GM19468 (cell line): ENCODE measurements around the gene GORASP1.
A peak's percentile ranks its signal among the peaks of the same experiment; 100 is the strongest.
"Not testable (repeated sequence)": the region's sequence is repeated elsewhere in the genome, so short reads cannot be mapped to it uniquely, and the experiment has no call there.

Experiments
- ATAC-seq: cut with Tn5 transposase; IDR thresholded peaks from one replicate; pipeline ENCODE4 v1.9.1; 2021; ENCODE audit warnings: mild to moderate bottlenecking, moderate library complexity, moderate number of reproducible peaks; ENCODE audit not compliant: unreplicated experiment; ENCODE audit errors: extremely low read depth

Gene GORASP1

DNA sequence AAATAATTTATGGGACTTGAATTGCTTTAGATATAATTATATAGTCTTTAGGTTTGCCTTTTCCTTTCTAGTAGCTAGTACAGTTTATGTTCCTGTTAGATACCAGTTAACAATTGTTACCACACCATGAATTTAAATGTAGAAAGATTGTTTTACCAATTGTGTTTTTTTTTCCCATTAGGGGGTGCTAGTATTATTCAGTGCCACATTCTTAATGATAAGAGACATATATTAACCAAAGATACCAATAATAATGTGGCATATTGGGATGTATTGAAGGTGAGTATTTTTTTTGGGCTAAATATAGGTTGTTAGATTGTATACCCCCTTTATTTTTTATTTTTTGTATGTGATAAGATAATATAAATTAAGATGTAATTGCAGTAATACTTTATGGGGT, 27.9 kb downstream of the GORASP1 start:
- no peak for ATAC-seq

DNA sequence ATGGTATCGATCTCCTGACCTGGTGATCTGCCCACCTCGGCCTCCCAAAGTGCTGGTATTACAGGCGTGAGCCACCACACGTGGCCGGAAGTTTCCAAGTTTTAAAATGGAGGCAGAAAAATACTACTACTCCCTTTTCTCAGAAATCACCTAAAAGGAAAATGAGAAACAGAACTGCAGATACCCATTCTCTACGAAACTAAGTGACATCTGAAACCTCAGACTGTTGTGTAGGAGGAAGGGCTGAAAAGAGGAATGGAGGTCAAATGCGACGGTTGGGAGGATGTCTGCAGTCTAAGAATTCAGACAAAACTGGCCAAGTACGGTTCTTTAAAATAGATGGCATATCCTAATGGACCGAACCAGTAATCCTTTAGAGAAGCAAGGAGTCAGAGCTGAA, 31.5 kb downstream of the GORASP1 start:
- ATAC-seq, result peak; percentile 58

DNA sequence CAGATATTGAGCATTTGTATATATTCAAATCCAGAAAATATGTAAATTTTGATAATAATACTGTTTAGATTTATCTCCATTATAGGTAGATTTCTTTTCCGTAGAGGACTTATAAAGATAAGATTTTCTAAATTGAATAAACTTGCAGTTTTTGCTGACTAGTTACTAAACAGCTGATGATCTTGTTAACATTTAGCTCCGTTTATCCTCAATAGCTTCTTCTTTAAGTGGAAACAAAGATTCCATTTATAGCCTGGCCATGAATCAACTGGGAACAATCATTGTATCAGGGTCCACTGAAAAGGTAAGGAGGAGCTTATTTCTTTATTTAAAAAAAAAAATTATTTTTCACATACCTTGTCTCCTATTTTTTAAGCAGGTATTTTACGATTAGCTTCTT, 38.9 kb downstream of the GORASP1 start:
- no peak for ATAC-seq

GRCh38 chr3:39067286-39067685, 40.1 kb downstream of the GORASP1 start:
- ATAC-seq, result no peak

DNA sequence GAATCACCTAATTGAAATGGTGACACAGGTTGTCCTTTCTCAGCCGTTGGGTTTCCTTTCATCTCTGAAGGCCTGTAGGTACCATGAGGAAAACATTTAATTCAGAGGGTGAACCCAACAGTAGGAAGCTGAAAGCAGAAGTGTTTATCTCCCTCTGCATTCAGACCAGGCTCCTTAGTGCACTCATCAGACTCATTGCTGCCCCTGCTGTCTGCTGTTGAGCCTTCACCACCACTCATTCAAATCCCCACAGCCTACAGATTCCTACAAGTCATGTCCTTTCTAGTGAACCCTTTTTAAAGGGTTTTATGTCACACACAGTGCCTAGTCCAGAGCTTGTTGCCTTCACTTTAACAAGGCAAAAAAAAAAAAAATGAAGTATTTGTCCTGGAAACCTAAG, 42.2 kb downstream of the GORASP1 start:
- ATAC-seq, result peak; percentile 85

- ATAC-seq, result no peak
Measured at GRCh38 chr3:39064646-39065045, 42.8 kb downstream of the GORASP1 start.

- no peak for ATAC-seq
Measured at GRCh38 chr3:39063143-39063542, 44.3 kb downstream of the GORASP1 start.

DNA sequence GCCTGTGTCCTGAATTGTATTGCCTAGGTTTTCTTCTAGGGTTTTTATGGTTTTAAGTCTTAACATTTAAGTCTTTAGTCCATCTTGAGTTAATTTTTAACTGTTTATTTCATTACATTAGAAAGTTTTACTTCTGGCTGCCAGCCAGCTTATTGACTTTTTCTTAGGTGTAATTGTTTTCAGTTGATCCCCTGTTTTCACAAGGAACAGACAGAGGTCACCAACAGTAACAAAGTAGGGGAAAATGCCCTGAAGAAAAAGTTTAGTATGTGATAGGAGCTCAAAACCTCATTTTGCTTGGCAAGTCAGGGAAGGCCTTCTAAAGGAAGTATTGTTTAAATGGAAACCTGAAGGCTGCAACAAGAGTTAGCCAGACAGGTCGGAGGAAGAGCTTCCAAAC, 45.2 kb downstream of the GORASP1 start:
- ATAC-seq, result no peak

- not testable (repeated sequence) for ATAC-seq
Measured at GRCh38 chr3:39061228-39061627, 46.2 kb downstream of the GORASP1 start.

DNA sequence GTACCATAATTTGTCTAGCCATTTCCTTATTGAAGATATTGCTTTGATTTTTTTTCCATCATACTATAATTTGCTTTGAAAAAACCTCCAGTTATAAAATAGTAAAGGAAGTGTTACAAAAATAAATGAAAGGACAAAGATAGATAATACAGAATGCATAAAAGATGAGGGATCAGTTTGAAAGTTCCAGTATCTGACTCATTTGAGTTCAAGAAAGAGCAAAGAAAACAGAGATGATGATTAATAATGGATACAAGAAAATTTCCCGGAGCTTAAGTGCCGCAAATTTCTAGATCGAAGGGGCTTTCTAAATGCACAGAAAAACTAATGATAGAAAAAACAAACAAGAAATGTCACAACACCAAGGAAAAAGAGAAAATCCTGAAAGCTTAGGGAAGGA, 51.3 kb downstream of the GORASP1 start:
- ATAC-seq, result no peak

DNA sequence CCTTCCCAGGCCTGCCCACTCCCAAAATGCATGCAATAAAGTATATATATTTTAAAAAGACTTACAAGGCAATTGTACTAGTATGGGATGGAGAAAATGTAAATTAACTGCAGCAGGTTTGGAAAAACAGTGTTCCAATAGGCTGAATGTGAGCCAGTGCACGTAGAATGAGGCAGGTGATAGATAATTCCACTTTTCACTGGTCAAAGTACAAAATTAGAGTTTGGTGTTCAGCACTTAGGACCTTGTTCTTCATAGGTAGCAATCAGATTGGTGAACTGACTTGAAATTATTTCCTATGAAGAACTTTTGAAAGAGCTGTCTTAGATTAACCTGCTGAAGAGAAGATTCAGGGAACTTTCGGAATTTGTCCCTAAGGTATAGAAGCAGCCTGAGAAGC, 53.7 kb downstream of the GORASP1 start:
- ATAC-seq, result no peak

- no peak for ATAC-seq
Measured at GRCh38 chr3:39052583-39052982, 54.8 kb downstream of the GORASP1 start.

GRCh38 chr3:39051649-39052561, 55.5 kb downstream of the GORASP1 start, which contains the start of the genes SCN11A and WDR48:
Gene SCN11A (minus strand): TSS chr3:39051944. CDS start chr3:38950362, 101,582 bp downstream.
Gene WDR48 (plus strand): TSS chr3:39052016. CDS start chr3:39052026, 10 bp downstream.
- ATAC-seq, result peak; percentile 93

DNA sequence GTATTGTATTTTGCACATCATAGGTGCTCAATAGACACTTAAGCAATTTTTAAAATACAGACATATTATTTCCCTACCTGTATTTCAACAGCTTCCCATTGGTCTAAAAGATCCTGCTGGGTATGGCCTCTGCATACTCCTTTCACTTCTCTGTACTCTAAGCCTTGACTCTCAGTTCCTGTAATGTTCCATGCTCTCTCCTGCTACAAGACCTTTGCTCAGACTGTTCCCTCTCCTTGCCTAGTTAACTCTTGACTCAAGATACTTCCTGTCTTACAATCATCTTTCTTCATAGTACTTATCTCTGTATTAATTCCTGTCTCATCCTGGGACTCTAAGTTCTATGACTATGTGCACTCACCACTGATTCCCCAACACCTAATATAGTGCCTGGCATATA, 57.4 kb downstream of the GORASP1 start:
- ATAC-seq, result no peak
